DOHH2 (cell line): ENCODE results near the gene TNFAIP8L1.

Experiments
- H3F3A ChIP-seq: fragments of 200-600 bp; sonication (generic), shearing (Covaris generic); 2 replicates; pipeline ENCODE4 v1.6.0; 2016; ENCODE audit warnings: antibody characterized with exemption, mild to moderate bottlenecking; ENCODE audit not compliant: control insufficient read depth, insufficient read depth
- H3K27ac ChIP-seq: fragments of 200-600 bp; sonication (generic); 2 replicates; pipeline ENCODE4 v1.5.1; 2014; ENCODE audit warnings: low read depth, mild to moderate bottlenecking, low read length, moderate library complexity
- H3K27me3 ChIP-seq: fragments of 200-600 bp; sonication (generic); 2 replicates; pipeline ENCODE4 v1.6.1; 2014; ENCODE audit warnings: mild to moderate bottlenecking, low read length, mixed read lengths; ENCODE audit not compliant: control insufficient read depth
- H3K36me3 ChIP-seq: fragments of 200-600 bp; sonication (generic); 2 replicates; pipeline ENCODE4 v1.6.1; 2014; ENCODE audit warnings: mild to moderate bottlenecking, low read length, moderate library complexity, mixed read lengths; ENCODE audit not compliant: control insufficient read depth
- H3K4me1 ChIP-seq: fragments of 200-600 bp; sonication (generic); 2 replicates; pipeline ENCODE4 v1.6.1; 2014; ENCODE audit warnings: mild to moderate bottlenecking, low read length, mixed read lengths; ENCODE audit not compliant: control insufficient read depth
- H3K4me2 ChIP-seq: fragments of 200-600 bp; sonication (generic); 2 replicates; pipeline ENCODE4 v1.6.0; 2014; ENCODE audit warnings: mild to moderate bottlenecking, low read length, moderate library complexity
- H3K4me3 ChIP-seq: fragments of 200-600 bp; sonication (generic); 2 replicates; pipeline ENCODE4 v1.5.1; 2014; ENCODE audit warnings: mild to moderate bottlenecking, low read length, mixed read lengths
- H3K79me2 ChIP-seq: fragments of 200-600 bp; sonication (generic); 2 replicates; pipeline ENCODE4 v1.6.1; 2014; ENCODE audit warnings: mild to moderate bottlenecking, low read length, mixed read lengths; ENCODE audit not compliant: control insufficient read depth
- H3K9me2 ChIP-seq: fragments of 200-600 bp; sonication (generic); replicated peaks from 2 replicates; pipeline ENCODE4 v1.6.1; 2014; ENCODE audit warnings: mild to moderate bottlenecking, low read length, mixed read lengths; ENCODE audit not compliant: control insufficient read depth
- H3K9me3 ChIP-seq: fragments of 200-600 bp; sonication (generic); 2 replicates; pipeline ENCODE4 v1.6.1; 2014; ENCODE audit warnings: antibody characterized with exemption, low read length, mixed read lengths; ENCODE audit not compliant: control insufficient read depth, insufficient read depth
- H4K20me1 ChIP-seq: fragments of 200-600 bp; sonication (generic); 2 replicates; pipeline ENCODE4 v1.6.0; 2014; ENCODE audit warnings: low read depth, mild to moderate bottlenecking, antibody characterized with exemption, low read length, moderate library complexity; ENCODE audit not compliant: control insufficient read depth, insufficient read depth
- CTCF ChIP-seq: fragments of 200-600 bp; sonication (generic); IDR thresholded peaks from one replicate; pipeline ENCODE4 v1.5.1; 2014; ENCODE audit warnings: antibody characterized with exemption, mild to moderate bottlenecking, low read depth, low read length; ENCODE audit not compliant: poor library complexity, severe bottlenecking
- EZH2phosphoT487 ChIP-seq: fragments of 200-600 bp; sonication (generic); IDR thresholded peaks from 2 replicates; pipeline ENCODE4 v1.6.1; 2017; ENCODE audit warnings: borderline replicate concordance, mild to moderate bottlenecking, antibody characterized with exemption, low read length, moderate library complexity, mixed read lengths

TNFAIP8L1 gene

GRCh38 chr19:4697304-4697703 lies 58.0 kb downstream of the TNFAIP8L1 start:
- Histone ChIP-seq H3K9me2 (no peaks in the 10 kb centered on the region), H3K79me2 (no peaks in the 10 kb centered on the region), H3K27ac (no peak overlapping the region), H3K27me3 (no peaks in the 10 kb centered on the region), H3K4me3 (no peak overlapping the region), H3F3A (no peaks in the 10 kb centered on the region), H4K20me1 (no peaks in the 10 kb centered on the region), H3K4me1 (no peaks in the 10 kb centered on the region), H3K4me2 (no peak overlapping the region), H3K9me3 (no peaks in the 10 kb centered on the region), H3K36me3 (peaks cover 78% of the 10 kb centered on the region)
- TF ChIP-seq CTCF: no peak
- TF ChIP-seq EZH2phosphoT487: no peak

GRCh38 chr19:4699826-4700692 lies 60.7 kb downstream of the TNFAIP8L1 start:
- H3K4me1 ChIP-seq: no peaks in the 10 kb centered on the region
- H3K4me2 ChIP-seq: no peak overlapping the region
- H3K27me3 ChIP-seq: no peaks in the 10 kb centered on the region
- H4K20me1 ChIP-seq: no peaks in the 10 kb centered on the region
- H3K9me2 ChIP-seq: no peaks in the 10 kb centered on the region
- peaks cover 61% of the 10 kb centered on the region for H3K36me3 ChIP-seq
- no peak overlapping the region for H3K4me3 ChIP-seq
- TF ChIP-seq EZH2phosphoT487: no peak
- no peak overlapping the region for H3K27ac ChIP-seq
- H3K9me3 ChIP-seq: no peaks in the 10 kb centered on the region
- no peaks in the 10 kb centered on the region for H3F3A ChIP-seq
- H3K79me2 ChIP-seq: no peaks in the 10 kb centered on the region

- Histone ChIP-seq H3K36me3 (peaks cover 59% of the 10 kb centered on the region), H3K9me3 (no peaks in the 10 kb centered on the region), H3K27me3 (no peaks in the 10 kb centered on the region), H3K4me2 (no peak overlapping the region), H3K79me2 (no peaks in the 10 kb centered on the region), H4K20me1 (no peaks in the 10 kb centered on the region), H3K9me2 (no peaks in the 10 kb centered on the region), H3K27ac (no peak overlapping the region), H3K4me1 (no peaks in the 10 kb centered on the region), H3K4me3 (no peak overlapping the region), H3F3A (no peaks in the 10 kb centered on the region)
- TF ChIP-seq CTCF (peak; percentile 26), EZH2phosphoT487 (no peak)
Observed at GRCh38 chr19:4700693-4700970, 61.3 kb downstream of the TNFAIP8L1 start.

GRCh38 chr19:4701557-4701956 lies 62.2 kb downstream of the TNFAIP8L1 start:
- Histone ChIP-seq H3K79me2 (no peaks in the 10 kb centered on the region), H3K4me2 (no peak overlapping the region), H4K20me1 (no peaks in the 10 kb centered on the region), H3K9me3 (no peaks in the 10 kb centered on the region), H3K27me3 (no peaks in the 10 kb centered on the region), H3K4me1 (no peaks in the 10 kb centered on the region), H3K9me2 (no peaks in the 10 kb centered on the region), H3K36me3 (peaks cover 61% of the 10 kb centered on the region), H3K4me3 (no peak overlapping the region), H3K27ac (no peak overlapping the region), H3F3A (no peaks in the 10 kb centered on the region)
- no peak for TF ChIP-seq CTCF
- no peak for TF ChIP-seq EZH2phosphoT487
